ENCODE data around the gene COL5A3.
A peak's percentile ranks its signal among the peaks of the same experiment; 100 is the strongest.
"Not testable (repeated sequence)": the region's sequence is repeated elsewhere in the genome, so short reads cannot be mapped to it uniquely, and the experiment has no call there.

COL5A3 gene

DNA sequence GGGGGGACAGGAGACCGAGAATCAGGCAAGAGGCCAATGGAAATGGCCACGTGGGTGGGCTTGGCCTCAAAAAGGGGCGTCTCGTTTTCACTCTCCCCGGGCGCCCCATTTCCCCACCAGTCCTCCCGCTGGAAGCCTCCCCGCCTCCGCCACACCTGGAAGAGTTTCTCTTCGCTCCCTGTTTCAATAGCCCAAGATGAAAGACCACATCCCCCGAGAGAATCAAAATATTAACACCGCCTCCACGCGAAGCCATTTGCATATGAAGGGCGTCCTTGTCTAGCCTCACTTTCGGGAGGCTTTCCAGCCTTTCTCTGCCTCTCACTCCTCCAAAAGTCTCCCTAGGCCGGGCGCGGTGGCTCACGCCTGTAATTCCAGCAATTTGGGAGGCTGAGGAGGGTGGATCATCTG, 73.3 kb downstream of the COL5A3 start:
- no peak for DNase-seq (ENCODE audit: low read depth in 2 of 2)

DNA sequence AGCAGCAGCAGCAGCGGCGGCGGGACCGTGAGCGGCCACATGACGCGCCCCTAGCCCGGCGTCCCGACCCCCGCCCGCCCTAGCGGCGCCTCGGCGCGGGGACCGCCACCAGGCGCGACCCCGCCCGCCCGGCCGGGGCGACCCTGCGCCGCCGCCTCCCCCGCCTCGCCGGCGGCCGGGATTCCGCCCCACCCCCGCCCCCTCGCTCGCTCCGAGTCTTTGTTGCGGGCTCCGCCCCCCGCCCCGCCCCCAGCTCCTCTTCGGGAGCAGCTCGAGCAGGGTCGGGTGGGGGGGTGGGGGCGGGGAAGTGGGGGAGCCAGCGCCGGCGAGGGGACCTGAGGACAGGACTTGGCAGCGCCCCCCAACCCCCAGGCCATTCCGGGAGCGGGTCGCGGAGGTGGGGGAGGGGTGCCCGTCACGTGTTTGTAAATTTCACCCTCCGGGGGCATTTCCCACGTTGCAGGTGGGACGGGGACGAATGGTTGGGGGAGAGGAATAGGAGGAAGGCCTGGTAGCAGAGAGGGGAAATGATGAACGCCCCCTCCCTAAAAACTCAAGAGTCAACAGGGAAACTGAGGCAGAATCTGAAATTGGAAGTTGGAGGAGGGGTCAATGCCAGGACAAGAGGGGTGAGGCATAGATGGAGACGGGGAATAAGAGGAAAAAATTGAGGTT, 73.8 kb downstream of the COL5A3 start, which contains the start of gene OLFM2:
Gene OLFM2, minus strand, starts transcription at position 190 of the 675 bp plus-strand sequence. Its CDS starts 149 bp downstream, at position 41.
- no peak for DNase-seq (ENCODE audit: low read depth in 2 of 2)

GRCh38 chr19:9935506-9936325, 74.6 kb downstream of the COL5A3 start:
- DNase-seq (ENCODE audit: low read depth in 2 of 2): no peak

DNA sequence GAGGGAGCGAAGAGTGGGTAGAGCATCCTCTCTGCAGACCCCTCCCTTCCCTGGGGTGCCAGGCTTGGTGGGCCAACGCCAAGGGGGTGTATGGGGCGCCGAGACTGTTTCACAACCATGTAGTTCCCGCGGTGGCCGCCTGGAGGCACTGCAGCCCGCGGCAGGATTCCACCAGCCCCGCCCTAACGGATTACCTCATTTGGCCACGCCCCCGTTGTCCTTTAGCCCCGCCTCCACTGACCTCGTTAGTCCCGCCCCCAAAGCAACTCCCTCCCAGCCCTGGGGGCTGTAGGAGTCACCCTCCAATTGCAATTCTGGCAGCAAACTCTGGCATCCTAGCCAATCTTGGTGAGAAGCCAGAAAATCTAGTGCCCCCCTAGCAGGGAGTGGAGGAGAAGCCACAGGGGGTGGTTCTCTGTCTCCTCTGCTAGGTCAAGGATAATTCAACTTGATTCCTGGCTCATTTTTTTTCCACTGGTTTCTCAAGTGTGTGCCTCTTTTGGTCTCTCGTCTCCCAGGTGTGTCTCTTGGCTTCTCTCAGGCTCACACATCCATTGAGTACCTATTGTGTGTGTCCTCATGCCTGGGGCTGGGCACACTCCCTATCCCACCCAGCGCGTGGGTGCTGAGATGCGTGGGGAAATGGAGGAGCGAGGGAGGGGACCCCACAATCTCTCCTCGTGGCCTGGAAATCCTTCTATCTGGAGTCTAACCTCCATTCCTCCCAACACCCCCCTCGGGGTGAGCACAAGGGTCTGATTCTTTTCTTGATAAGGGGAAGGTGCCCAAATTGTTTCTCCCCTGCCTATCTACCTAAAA, 76.0 kb downstream of the COL5A3 start:
- DNase-seq (ENCODE audit: low read depth in 2 of 2): peak; percentile 53 to 61

DNA sequence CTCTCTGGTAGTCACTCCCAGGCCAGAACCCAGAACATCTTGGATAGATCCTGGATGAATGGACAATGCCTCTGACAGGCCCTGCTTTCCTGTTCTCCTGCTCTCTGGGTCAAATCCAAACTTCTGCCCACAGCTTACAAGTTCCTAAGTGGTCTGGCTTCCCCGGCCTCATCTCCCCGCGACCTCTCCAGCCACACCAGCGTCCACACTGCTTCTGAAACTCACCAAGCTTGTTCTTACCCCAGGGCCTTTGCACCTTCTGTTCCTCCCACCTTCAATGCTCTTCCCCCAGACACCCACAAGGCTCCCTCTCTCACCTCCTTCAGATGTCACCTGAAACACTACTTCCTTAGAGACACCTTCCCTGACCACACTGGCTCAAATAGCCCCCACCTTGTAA, 77.5 kb downstream of the COL5A3 start:
- no peak for DNase-seq (ENCODE audit: low read depth in 2 of 2)

DNA sequence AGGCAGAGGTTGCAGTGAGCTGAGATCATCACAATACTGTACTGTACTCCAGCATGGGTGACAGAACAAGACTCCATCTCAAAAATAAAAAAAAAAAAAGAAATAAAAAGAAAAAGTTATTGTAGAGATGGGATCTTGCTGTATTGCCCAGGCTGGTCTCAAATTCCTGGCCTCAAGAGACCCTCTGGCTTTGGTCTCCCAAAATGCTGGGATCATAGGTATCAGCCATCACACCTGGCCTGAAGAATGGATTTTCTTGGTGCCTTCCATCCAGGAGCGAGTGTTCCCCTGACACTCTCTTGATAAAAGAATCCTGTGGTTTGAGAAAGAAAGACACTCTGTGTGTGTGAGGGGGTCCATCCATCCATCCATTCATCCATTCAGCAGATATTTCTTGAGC, 78.7 kb downstream of the COL5A3 start:
- no peak for DNase-seq (ENCODE audit: low read depth in 2 of 2)

- no peak for DNase-seq (ENCODE audit: low read depth in 2 of 2)
Measured at GRCh38 chr19:9923440-9923839, 86.9 kb downstream of the COL5A3 start.

- not testable (repeated sequence) for DNase-seq (ENCODE audit: low read depth in 2 of 2)
Measured at GRCh38 chr19:9922782-9923379, 87.4 kb downstream of the COL5A3 start.

DNA sequence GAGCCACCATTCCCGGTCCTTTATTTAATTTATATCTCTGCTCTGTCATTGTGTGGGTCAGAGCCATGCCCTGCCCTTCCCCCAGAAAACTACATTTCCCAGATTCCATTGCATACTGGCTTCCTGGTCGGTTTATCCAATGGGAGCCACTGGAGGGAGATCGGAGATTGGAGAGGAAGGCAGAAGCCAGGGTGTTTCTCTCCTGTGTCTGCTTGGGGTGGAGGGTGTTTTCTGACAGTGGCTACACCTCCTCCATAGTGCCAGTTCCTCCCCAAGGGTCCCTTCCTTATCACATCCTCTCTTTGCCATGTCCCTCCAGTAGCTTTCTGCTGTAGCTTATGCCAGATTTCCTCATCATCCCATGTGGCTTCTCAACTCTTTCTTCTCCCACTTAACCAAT, 93.0 kb downstream of the COL5A3 start:
- peak in 1 of 2 experiments; percentile 15 for DNase-seq (ENCODE audit: low read depth in 2 of 2)

GRCh38 chr19:9916719-9917118, 93.6 kb downstream of the COL5A3 start:
- DNase-seq (ENCODE audit: low read depth in 2 of 2): no peak

GRCh38 chr19:9914315-9915207, 95.7 kb downstream of the COL5A3 start:
- peak; percentile 56 to 66 for DNase-seq (ENCODE audit: low read depth in 2 of 2)

GRCh38 chr19:9914001-9914314, 96.3 kb downstream of the COL5A3 start:
- no peak for DNase-seq (ENCODE audit: low read depth in 2 of 2)

- no peak for DNase-seq (ENCODE audit: low read depth in 2 of 2)
Measured at GRCh38 chr19:9913237-9914000, 96.9 kb downstream of the COL5A3 start.

DNA sequence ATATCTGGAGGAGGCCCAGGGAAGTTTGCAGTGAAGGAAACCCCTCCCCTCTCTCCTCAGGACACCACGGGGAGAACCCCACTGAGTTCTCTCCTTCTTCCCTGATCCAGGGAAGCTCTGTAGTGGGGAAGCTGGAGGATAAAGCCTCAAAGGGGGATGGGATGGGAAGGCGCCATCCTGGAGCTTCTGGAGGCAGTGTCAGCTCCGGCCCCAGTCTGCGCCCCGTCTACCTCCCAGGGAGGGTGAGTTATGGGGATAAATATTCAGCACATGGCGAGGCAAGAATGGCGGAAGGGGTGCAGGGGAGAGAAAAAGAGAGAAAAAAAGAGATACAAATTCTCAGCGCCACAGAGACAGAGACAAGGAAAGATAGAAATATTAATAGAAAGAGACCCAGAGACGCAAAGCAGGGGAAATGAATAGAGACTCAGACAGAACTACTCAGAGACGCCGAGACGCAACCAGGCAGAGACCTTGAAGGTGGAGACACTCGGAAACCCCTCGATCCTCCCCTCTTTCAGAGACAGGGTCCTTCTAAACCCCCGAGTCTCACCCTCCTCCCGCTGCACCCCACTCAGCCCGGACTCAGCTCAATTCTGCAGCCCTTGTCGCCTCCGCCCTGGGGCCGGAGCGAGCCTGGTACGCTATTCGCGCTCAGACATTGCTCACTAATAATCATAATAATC, 97.6 kb downstream of the COL5A3 start:
- DNase-seq (ENCODE audit: low read depth in 2 of 2): no peak

- no peak for DNase-seq (ENCODE audit: low read depth in 2 of 2)
Measured at GRCh38 chr19:9911524-9912185, 98.6 kb downstream of the COL5A3 start.

DNA sequence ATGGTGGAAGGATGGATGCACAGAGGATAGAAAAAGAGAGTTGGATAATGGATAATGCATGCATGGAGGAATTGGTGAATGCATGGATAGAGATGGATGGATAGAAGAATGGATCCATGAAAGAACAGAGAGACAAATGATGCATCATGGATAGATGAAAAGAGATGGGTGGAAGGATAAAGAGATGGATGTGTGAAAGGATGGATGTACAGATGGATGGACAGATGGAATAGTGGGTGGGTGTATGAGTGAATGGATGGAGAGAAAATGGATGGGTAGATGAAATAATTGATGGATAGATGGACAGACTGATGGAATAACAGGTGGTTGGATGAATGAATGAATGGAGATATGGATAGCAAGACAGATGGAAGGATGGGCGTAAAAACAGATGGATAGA, 99.7 kb downstream of the COL5A3 start:
- no peak for DNase-seq (ENCODE audit: low read depth in 2 of 2)

All from fibroblast of skin of left quadriceps (primary cell).